ENCODE data around the gene NEK11.

NEK11 gene

DNA sequence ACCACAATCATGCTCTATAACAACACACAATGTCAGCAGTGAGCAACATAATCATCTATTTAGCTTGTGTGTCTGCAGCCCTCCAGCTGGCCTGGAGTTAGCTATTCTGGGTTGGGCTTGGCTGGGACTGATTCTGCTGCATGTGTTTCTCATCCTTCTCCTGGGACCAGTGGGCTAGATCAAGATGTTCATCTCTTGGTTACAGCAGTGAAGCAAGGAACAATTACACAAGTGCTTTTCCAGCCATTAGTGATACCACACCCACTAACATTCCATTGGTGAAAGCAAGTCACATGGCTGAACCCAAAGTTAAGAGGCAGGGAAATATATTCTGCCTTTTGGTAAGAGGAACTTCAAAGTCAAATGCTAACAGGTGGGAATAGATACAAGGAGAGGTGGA, 369.5 kb downstream of the NEK11 start:
- Histone ChIP-seq H3K79me2 (ENCODE audit: insufficient read depth, low read length) (no peaks in the 10 kb centered on the region), H3K9me3 (ENCODE audit: insufficient read depth, low read length, severe bottlenecking) (no peaks in the 10 kb centered on the region), H2AFZ (ENCODE audit: low read depth, low read length) (no peak overlapping the region), H3K4me3 (ENCODE audit: low read depth in 1 of 2, low read length in 2 of 2) (no peak overlapping the region), H3K27me3 (ENCODE audit: insufficient read depth, low read length, poor library complexity) (no peaks in the 10 kb centered on the region), H3K27ac (ENCODE audit: low read length) (no peak overlapping the region), H3K36me3 (ENCODE audit: insufficient read depth, low read length) (no peaks in the 10 kb centered on the region), H3K9ac (ENCODE audit: low read depth, low read length) (no peak overlapping the region), H4K20me1 (ENCODE audit: insufficient read depth, low read length) (no peaks in the 10 kb centered on the region), H3K4me1 (ENCODE audit: insufficient read depth, low read length) (no peaks in the 10 kb centered on the region), H3K4me2 (ENCODE audit: insufficient read depth, low read length) (no peak overlapping the region)
- ATAC-seq (ENCODE audit: insufficient read depth, low read depth) (no peak), DNase-seq (no peak)
- TF ChIP-seq EZH2 (IDR thresholded peaks at IDR 0.05; ENCODE audit: borderline replicate concordance, low read depth, low read length, severe bottlenecking) (no peak), CTCF (IDR thresholded peaks at IDR 0.05; ENCODE audit: borderline replicate concordance, extremely low read depth, low read length, poor library complexity, severe bottlenecking) (no peak)

- Histone ChIP-seq H4K20me1 (ENCODE audit: insufficient read depth, low read length) (no peaks in the 10 kb centered on the region), H3K27ac (ENCODE audit: low read length) (no peak overlapping the region), H3K79me2 (ENCODE audit: insufficient read depth, low read length) (no peaks in the 10 kb centered on the region), H3K4me2 (ENCODE audit: insufficient read depth, low read length) (no peak overlapping the region), H2AFZ (ENCODE audit: low read depth, low read length) (no peak overlapping the region), H3K4me1 (ENCODE audit: insufficient read depth, low read length) (no peaks in the 10 kb centered on the region), H3K27me3 (ENCODE audit: insufficient read depth, low read length, poor library complexity) (no peaks in the 10 kb centered on the region), H3K9ac (ENCODE audit: low read depth, low read length) (no peak overlapping the region), H3K4me3 (ENCODE audit: low read depth in 1 of 2, low read length in 2 of 2) (no peak overlapping the region), H3K9me3 (ENCODE audit: insufficient read depth, low read length, severe bottlenecking) (no peaks in the 10 kb centered on the region), H3K36me3 (ENCODE audit: insufficient read depth, low read length) (no peaks in the 10 kb centered on the region)
- ATAC-seq (ENCODE audit: insufficient read depth, low read depth) (no peak), DNase-seq (no peak)
- TF ChIP-seq EZH2 (IDR thresholded peaks at IDR 0.05; ENCODE audit: borderline replicate concordance, low read depth, low read length, severe bottlenecking): no peak
- TF ChIP-seq CTCF (IDR thresholded peaks at IDR 0.05; ENCODE audit: borderline replicate concordance, extremely low read depth, low read length, poor library complexity, severe bottlenecking): no peak
Measured at GRCh38 chr3:131397889-131398288, 371.2 kb downstream of the NEK11 start.

Measured in DND-41 (cell line).